ENCODE data around the gene CSMD2. TPM values are rescaled to one million over a fixed set of nuclear protein-coding genes. Genes with fewer than 3 reads are reported as not detected.

CSMD2 gene
- total RNA-seq, 1 donor from 2014 or later = 2.1 TPM

GRCh38 chr1:33906156-33906555, 258.9 kb downstream of the CSMD2 start:
- Mint-ChIP-seq H3K4me1 (ENCODE audit: unreplicated experiment) (no peaks in the 10 kb centered on the region), H3K36me3 (ENCODE audit: low read depth, unreplicated experiment) (no peaks in the 10 kb centered on the region), H3K27me3 (ENCODE audit: unreplicated experiment) (peaks cover 4% of the 10 kb centered on the region), H3K9me3 (ENCODE audit: unreplicated experiment) (no peaks in the 10 kb centered on the region), H3K27ac (ENCODE audit: unreplicated experiment) (no peak overlapping the region), H3K4me3 (ENCODE audit: unreplicated experiment) (no peak overlapping the region)
- TF ChIP-seq, protein P1, sequence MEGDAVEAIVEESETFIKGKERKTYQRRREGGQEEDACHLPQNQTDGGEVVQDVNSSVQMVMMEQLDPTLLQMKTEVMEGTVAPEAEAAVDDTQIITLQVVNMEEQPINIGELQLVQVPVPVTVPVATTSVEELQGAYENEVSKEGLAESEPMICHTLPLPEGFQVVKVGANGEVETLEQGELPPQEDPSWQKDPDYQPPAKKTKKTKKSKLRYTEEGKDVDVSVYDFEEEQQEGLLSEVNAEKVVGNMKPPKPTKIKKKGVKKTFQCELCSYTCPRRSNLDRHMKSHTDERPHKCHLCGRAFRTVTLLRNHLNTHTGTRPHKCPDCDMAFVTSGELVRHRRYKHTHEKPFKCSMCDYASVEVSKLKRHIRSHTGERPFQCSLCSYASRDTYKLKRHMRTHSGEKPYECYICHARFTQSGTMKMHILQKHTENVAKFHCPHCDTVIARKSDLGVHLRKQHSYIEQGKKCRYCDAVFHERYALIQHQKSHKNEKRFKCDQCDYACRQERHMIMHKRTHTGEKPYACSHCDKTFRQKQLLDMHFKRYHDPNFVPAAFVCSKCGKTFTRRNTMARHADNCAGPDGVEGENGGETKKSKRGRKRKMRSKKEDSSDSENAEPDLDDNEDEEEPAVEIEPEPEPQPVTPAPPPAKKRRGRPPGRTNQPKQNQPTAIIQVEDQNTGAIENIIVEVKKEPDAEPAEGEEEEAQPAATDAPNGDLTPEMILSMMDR (IDR thresholded peaks at IDR 0.05; ENCODE audit: unreplicated experiment) = no peak
- DNase-seq (ENCODE audit: low spot score) = no peak

GRCh38 chr1:33905241-33905640, 259.8 kb downstream of the CSMD2 start:
- TF ChIP-seq, protein P1 (IDR thresholded peaks at IDR 0.05; ENCODE audit: unreplicated experiment) = no peak
- H3K4me1 Mint-ChIP-seq (ENCODE audit: unreplicated experiment) = no peaks in the 10 kb centered on the region
- no peak overlapping the region for H3K27ac Mint-ChIP-seq (ENCODE audit: unreplicated experiment)
- H3K9me3 Mint-ChIP-seq (ENCODE audit: unreplicated experiment) = no peaks in the 10 kb centered on the region
- H3K27me3 Mint-ChIP-seq (ENCODE audit: unreplicated experiment) = peaks cover 4% of the 10 kb centered on the region
- no peak for DNase-seq (ENCODE audit: low spot score)
- no peak overlapping the region for H3K4me3 Mint-ChIP-seq (ENCODE audit: unreplicated experiment)
- H3K36me3 Mint-ChIP-seq (ENCODE audit: low read depth, unreplicated experiment) = no peaks in the 10 kb centered on the region

GRCh38 chr1:33903210-33903589, 261.8 kb downstream of the CSMD2 start:
- Mint-ChIP-seq H3K9me3 (ENCODE audit: unreplicated experiment) (no peaks in the 10 kb centered on the region), H3K27ac (ENCODE audit: unreplicated experiment) (no peak overlapping the region), H3K27me3 (ENCODE audit: unreplicated experiment) (peaks cover 4% of the 10 kb centered on the region), H3K4me1 (ENCODE audit: unreplicated experiment) (no peaks in the 10 kb centered on the region), H3K4me3 (ENCODE audit: unreplicated experiment) (no peak overlapping the region), H3K36me3 (ENCODE audit: low read depth, unreplicated experiment) (no peaks in the 10 kb centered on the region)
- TF ChIP-seq, protein P1 (IDR thresholded peaks at IDR 0.05; ENCODE audit: unreplicated experiment) = no peak
- DNase-seq (ENCODE audit: low spot score) = no peak

GRCh38 chr1:33902486-33903209, 262.4 kb downstream of the CSMD2 start:
- H3K27ac Mint-ChIP-seq (ENCODE audit: unreplicated experiment) = no peak overlapping the region
- DNase-seq (ENCODE audit: low spot score) = no peak
- H3K4me1 Mint-ChIP-seq (ENCODE audit: unreplicated experiment) = no peaks in the 10 kb centered on the region
- H3K9me3 Mint-ChIP-seq (ENCODE audit: unreplicated experiment) = no peaks in the 10 kb centered on the region
- peaks cover 4% of the 10 kb centered on the region for H3K27me3 Mint-ChIP-seq (ENCODE audit: unreplicated experiment)
- no peak overlapping the region for H3K4me3 Mint-ChIP-seq (ENCODE audit: unreplicated experiment)
- TF ChIP-seq, protein P1 (IDR thresholded peaks at IDR 0.05; ENCODE audit: unreplicated experiment) = no peak
- no peaks in the 10 kb centered on the region for H3K36me3 Mint-ChIP-seq (ENCODE audit: low read depth, unreplicated experiment)

DNA sequence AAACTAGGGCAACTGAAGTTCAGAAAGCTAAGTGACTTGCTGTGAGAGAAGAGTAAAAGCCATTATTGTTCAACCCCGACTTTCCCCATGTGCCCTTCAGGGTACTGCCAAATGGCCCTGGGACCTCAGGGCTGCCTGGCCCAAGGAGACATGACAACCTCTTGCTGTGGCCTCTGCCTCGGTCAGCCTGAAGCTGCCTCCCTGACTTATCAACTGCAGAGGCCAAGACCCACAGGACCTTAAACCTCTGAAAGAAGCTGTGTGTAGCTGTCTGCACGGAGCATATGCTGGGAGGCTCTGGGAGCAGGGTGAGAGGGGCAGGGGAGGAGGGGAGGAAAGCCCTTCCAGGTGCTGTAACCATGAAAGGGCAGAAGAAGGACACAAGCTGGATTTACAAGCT, 265.3 kb downstream of the CSMD2 start:
- H3K4me3 Mint-ChIP-seq (ENCODE audit: unreplicated experiment) = no peak overlapping the region
- no peaks in the 10 kb centered on the region for H3K27me3 Mint-ChIP-seq (ENCODE audit: unreplicated experiment)
- no peaks in the 10 kb centered on the region for H3K36me3 Mint-ChIP-seq (ENCODE audit: low read depth, unreplicated experiment)
- H3K27ac Mint-ChIP-seq (ENCODE audit: unreplicated experiment) = no peak overlapping the region
- TF ChIP-seq, protein P1 (IDR thresholded peaks at IDR 0.05; ENCODE audit: unreplicated experiment) = no peak
- no peaks in the 10 kb centered on the region for H3K4me1 Mint-ChIP-seq (ENCODE audit: unreplicated experiment)
- no peaks in the 10 kb centered on the region for H3K9me3 Mint-ChIP-seq (ENCODE audit: unreplicated experiment)
- DNase-seq (ENCODE audit: low spot score) = no peak

Data from endothelial cell (in vitro differentiated cells).